Esophagus squamous epithelium (tissue), 5 donors: ENCODE data around the gene BICDL2. TPM values are rescaled to one million over a fixed set of nuclear protein-coding genes. Genes with fewer than 3 reads are reported as not detected.

Source experiments
- DNase-seq: peaks from one replicate; lab custom pipeline; 2025; lab: John Stamatoyannopoulos, UW
- H3K27ac ChIP-seq, 4 donors: fragments of 200-600 bp; sonication (generic); one replicate each; pipeline ENCODE4 v1.5.1; 2016 to 2019; ENCODE audit warnings: mild to moderate bottlenecking in 1 of 4
- H3K27me3 ChIP-seq, 4 donors: fragments of 200-600 bp; sonication (generic); 1 replicate in 3 of 4; 2 replicates in 1 of 4; pipeline versions ENCODE4 v1.5.1 to v1.6.0; 2017 to 2021; ENCODE audit warnings: antibody characterized with exemption in 1 of 4
- H3K36me3 ChIP-seq, 3 donors: fragments of 200-600 bp; sonication (generic); one replicate each; pipeline ENCODE4 v1.5.1; 2016 to 2019
- H3K4me1 ChIP-seq, 3 donors: fragments of 200-600 bp; sonication (generic); one replicate each; pipeline ENCODE4 v1.5.1; 2017 to 2019
- H3K4me3 ChIP-seq, 4 donors: fragments of 200-600 bp; sonication (generic); 1 replicate in 3 of 4; 2 replicates in 1 of 4; pipeline ENCODE4 v1.5.1; 2016 to 2019; ENCODE audit warnings: mild to moderate bottlenecking in 2 of 4, moderate library complexity in 1 of 4
- H3K9me3 ChIP-seq, 3 donors: fragments of 200-600 bp; sonication (generic); one replicate each; pipeline ENCODE4 v1.5.1; 2016 to 2019
- POLR2A ChIP-seq, 4 donors: fragments of 450-650 bp; IDR thresholded peaks; one replicate each; pipeline ENCODE4 v1.6.1; 2017; ENCODE audit warnings: antibody characterized with exemption in 4 of 4, mild to moderate bottlenecking in 4 of 4, moderate library complexity in 3 of 4
- WGBS, 2 donors: methylation state at CpG; one replicate each; pipeline ENCODE4 v1.1.5; 2018; 5-methylcytosine and 5-hydroxymethylcytosine counted together
- intact Hi-C: fragments of 100-400 bp; cut with DNase I; formaldehyde crosslinking; loops from one replicate; pipeline ENCODE4 v1.15.0; 2022
- total RNA-seq, 4 donors: library from RNA; depleted of rRNA; stranded (reverse); fragments of >200 nt; gene quantifications; one replicate each; pipeline ENCODE4 v1.1.0, GENCODE V29; 2016
- TF ChIP-seq, protein P1 (sequence below), 6 experiments: fragments of 450-650 bp in 4 of 6; fragments of 200-600 bp in 2 of 6; sonication (generic) in 2 of 6; IDR thresholded peaks; one replicate each; pipeline ENCODE4 v1.5.1; 2016 to 2019; ENCODE audit warnings: antibody characterized with exemption in 6 of 6, mild to moderate bottlenecking in 4 of 6, moderate library complexity in 4 of 6
- donor health status: DM: yes; HTN: yes; CAD: no.

Gene BICDL2
- total RNA-seq, 4 donors from 2014 or later, result 54.9 to 204 (median 96.4) TPM

DNA sequence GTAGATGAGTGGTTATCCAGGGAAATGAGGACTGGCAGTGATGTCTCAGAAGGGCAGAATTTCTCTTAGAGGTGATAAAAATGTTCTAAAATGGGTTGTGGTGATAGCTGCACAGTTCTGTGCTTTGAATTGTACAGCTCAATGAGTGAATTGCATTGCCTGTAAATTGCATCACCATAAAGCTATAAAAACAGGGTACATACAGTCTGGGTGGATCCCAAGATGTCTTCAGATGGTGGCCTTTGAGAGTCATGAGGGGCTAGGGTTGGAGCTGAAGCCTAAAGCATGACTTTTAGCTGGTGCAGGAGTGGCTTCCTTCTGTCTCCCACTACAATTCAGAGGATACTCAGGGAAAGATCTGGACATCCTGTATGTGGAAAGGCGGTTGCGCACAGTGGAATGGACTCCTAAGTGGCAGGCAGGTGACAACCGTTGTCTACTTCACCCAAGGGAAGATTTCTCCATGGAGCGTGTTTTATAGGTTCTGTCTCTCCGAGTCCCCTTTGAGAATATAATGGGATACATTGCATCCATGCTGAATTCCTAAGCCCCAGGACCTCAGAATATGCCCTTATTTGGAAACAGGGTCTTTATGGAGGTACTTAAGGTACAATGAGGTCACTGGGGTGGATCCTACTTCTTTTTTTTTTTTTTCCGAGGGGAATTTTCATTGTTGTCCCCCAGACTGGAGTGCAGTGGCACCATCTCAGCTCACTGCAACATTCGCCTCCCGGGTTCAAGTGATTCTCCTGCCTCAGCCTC is 27.1 kb upstream of the BICDL2 start:
- 80 to 89% methylated on average over 7 to 8 of the region's 8 CpGs for WGBS, 2 donors
- no peak overlapping the region for H3K4me3 ChIP-seq
- H3K9me3 ChIP-seq, result no peaks in the 10 kb centered on the region
- TF ChIP-seq, protein P1, sequence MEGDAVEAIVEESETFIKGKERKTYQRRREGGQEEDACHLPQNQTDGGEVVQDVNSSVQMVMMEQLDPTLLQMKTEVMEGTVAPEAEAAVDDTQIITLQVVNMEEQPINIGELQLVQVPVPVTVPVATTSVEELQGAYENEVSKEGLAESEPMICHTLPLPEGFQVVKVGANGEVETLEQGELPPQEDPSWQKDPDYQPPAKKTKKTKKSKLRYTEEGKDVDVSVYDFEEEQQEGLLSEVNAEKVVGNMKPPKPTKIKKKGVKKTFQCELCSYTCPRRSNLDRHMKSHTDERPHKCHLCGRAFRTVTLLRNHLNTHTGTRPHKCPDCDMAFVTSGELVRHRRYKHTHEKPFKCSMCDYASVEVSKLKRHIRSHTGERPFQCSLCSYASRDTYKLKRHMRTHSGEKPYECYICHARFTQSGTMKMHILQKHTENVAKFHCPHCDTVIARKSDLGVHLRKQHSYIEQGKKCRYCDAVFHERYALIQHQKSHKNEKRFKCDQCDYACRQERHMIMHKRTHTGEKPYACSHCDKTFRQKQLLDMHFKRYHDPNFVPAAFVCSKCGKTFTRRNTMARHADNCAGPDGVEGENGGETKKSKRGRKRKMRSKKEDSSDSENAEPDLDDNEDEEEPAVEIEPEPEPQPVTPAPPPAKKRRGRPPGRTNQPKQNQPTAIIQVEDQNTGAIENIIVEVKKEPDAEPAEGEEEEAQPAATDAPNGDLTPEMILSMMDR (IDR thresholded peaks at IDR 0.05), result no peak
- TF ChIP-seq POLR2A (IDR thresholded peaks at IDR 0.05), result no peak
- no peaks in the 10 kb centered on the region for H3K27me3 ChIP-seq
- no peaks in the 10 kb centered on the region for H3K36me3 ChIP-seq
- DNase-seq, result no peak
- intact Hi-C loops, result no loop called here
- H3K4me1 ChIP-seq, result peaks cover 16 to 43% (median 31%) of the 10 kb centered on the region in 3 donors
- H3K27ac ChIP-seq, result no peak overlapping the region

DNA sequence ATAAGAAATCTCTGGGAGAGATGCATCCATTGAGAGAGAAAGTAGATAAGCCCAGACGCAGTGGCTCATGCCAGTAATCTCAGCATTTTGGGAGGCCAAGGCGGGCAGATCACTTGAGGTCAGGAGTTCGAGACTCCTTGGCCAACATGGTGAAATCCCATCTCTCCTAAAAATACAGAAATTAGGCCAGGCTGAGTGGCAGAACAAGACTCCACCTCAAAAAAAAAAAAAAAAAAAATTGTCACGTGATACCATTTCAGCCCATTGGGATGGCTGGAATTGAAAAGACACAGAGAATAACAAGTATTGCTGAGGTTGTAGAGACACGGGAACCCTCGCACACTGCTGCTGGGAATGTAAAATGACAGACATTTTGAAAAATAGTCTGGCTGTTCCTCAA is 25.8 kb upstream of the BICDL2 start:
- no peak overlapping the region for H3K4me3 ChIP-seq
- DNase-seq, result no peak
- H3K4me1 ChIP-seq, result peaks cover 26 to 45% (median 33%) of the 10 kb centered on the region in 3 donors
- WGBS, 2 donors, result 77 to 88% methylated on average over 6 of the region's 6 CpGs
- H3K36me3 ChIP-seq, result no peaks in the 10 kb centered on the region
- TF ChIP-seq, protein P1 (IDR thresholded peaks at IDR 0.05), result no peak
- no peak for TF ChIP-seq POLR2A (IDR thresholded peaks at IDR 0.05)
- H3K9me3 ChIP-seq, result no peaks in the 10 kb centered on the region
- no peak overlapping the region for H3K27ac ChIP-seq
- intact Hi-C loops, result no loop called here
- H3K27me3 ChIP-seq, result peaks cover 0 to 9% (median 0%) of the 10 kb centered on the region in 4 donors

DNA sequence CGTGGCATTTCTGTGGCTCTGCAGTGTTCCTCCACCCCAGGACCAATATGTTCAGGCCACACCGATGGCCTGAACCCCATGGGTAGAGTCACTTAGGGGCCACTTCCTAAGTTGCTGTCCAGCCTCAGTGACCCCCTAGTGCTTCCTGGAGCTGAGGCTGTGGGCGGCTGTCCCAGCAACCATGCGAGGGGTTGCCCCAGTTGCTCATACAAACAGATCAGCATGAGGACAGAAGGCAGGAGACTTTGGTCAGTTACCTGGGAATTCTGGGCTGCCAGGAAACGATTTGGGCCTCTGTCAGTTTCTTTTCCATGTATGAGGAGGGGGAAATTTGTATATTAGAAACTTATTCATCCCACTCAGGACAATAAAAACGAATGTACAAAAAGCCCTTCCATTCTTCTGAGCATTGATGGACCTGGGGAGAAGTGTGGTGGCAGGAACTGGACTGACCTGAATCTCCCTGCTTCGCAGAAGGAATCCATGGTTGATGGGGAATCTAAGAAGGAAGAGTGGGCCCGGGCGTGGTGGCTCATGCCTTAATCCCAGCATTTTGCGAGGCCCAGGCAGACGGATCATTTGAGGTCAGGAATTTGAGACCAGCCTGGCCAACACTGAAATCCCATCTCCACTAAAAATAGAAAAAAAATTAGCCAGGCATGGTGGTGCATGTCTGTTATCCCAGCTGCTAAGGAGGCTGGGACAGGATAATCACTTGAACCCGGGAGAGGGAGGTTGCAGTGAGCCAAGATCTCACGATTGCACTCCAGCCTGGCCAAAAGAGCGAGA is 23.8 kb upstream of the BICDL2 start:
- Histone ChIP-seq H3K4me3 (no peak overlapping the region), H3K27me3 (peaks cover 0 to 9% (median 0%) of the 10 kb centered on the region in 4 donors), H3K9me3 (no peaks in the 10 kb centered on the region), H3K4me1 (peaks cover 26 to 39% (median 27%) of the 10 kb centered on the region in 3 donors), H3K36me3 (no peaks in the 10 kb centered on the region), H3K27ac (no peak overlapping the region)
- TF ChIP-seq, protein P1 (IDR thresholded peaks at IDR 0.05), result no peak
- TF ChIP-seq POLR2A (IDR thresholded peaks at IDR 0.05), result no peak
- 57 to 77% methylated on average over 11 to 12 of the region's 14 CpGs for WGBS, 2 donors
- no peak for DNase-seq
- intact Hi-C loops, result no loop called here

DNA sequence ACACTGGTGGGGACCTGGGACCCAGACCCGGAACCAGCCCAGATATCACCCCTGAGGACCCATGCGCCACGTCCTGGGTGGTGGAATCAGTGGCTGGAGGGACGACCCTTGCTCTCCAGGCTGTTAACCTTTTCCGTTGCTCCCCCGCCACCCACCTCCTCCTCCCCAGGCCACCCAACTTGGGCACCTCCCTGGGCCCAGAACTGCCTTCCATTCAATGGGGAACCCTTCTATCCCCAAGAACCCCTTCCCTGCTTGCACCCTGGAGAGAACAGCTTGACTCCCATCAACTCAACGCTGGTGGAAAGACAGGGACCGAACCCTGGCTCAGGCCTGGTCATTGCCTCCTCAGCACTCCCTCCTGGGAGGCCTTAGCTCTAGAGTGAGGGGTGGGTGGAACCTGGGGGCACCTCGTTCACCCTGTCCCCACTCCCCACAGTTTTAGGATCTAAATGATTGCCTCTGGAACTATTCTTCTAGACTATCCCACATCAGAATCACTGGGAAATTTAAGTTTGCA is 23.0 kb upstream of the BICDL2 start:
- no peak for DNase-seq
- H3K9me3 ChIP-seq, result no peaks in the 10 kb centered on the region
- peaks cover 19 to 31% (median 19%) of the 10 kb centered on the region in 3 donors for H3K4me1 ChIP-seq
- intact Hi-C loops, result loop anchor here (5.0 kb wide), 1 partner anchor 68 kb away; no protein-coding TSS in a partner anchor
- peak overlapping the region; percentile 58 to 90 (median 82) for H3K4me3 ChIP-seq
- H3K36me3 ChIP-seq, result no peaks in the 10 kb centered on the region
- peaks cover 0 to 9% (median 0%) of the 10 kb centered on the region in 4 donors for H3K27me3 ChIP-seq
- 57 to 76% methylated on average over 5 to 8 of the region's 9 CpGs for WGBS, 2 donors
- peak overlapping the region; percentile 78 to 84 (median 82) for H3K27ac ChIP-seq
- TF ChIP-seq, protein P1 (IDR thresholded peaks at IDR 0.05), result no peak
- TF ChIP-seq POLR2A (IDR thresholded peaks at IDR 0.05), result no peak
